IPS-11a (cell line): ENCODE measurements around the gene TMEM233.

ENCODE experiments used
- H3K4me3 ChIP-seq: one replicate; pipeline ENCODE4 v1.5.1; 2013; ENCODE audit warnings: low read depth, low read length, control low read depth

The TMEM233 gene

DNA sequence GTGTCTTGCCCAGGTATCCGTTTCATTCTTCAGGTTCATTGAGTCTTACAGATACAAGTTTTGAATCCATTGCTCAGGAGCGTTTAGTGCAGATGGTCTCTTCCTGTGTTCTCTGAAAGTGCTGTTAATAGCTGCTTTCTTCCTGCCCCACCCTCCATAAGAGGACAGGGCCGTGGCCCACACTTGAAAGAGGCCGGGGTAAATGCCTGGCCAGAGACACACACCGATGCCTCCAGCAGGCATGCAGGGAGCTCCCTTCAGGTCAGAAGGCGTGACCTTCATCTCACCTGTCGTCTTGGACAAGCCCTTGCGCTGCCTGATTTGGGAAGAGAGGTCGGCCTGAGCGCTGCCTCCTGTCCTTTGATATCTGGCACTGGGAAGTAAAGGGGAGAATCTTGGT is 85.9 kb downstream of the TMEM233 start:
- H3K4me3 ChIP-seq, result no peak overlapping the region

DNA sequence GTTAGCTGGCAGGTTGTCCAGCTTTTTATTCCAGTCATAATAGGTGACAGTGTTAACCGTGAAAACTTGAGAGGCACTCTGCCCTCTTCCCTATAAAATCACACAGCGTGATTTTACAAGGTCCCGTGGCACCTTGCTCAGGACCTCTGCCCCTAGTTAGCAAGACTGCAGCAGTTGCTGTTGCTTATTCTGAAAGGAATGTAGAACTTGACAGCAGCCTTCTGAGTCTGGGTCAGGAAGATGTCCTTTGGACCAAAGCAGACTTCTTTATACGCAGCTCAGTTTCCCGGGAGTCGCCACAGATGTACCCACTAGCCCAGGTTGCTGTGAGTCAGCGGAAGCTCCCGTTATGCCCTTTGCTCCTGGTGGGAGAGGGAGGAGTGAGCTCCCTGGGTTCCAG is 87.5 kb downstream of the TMEM233 start:
- no peak overlapping the region for H3K4me3 ChIP-seq

DNA sequence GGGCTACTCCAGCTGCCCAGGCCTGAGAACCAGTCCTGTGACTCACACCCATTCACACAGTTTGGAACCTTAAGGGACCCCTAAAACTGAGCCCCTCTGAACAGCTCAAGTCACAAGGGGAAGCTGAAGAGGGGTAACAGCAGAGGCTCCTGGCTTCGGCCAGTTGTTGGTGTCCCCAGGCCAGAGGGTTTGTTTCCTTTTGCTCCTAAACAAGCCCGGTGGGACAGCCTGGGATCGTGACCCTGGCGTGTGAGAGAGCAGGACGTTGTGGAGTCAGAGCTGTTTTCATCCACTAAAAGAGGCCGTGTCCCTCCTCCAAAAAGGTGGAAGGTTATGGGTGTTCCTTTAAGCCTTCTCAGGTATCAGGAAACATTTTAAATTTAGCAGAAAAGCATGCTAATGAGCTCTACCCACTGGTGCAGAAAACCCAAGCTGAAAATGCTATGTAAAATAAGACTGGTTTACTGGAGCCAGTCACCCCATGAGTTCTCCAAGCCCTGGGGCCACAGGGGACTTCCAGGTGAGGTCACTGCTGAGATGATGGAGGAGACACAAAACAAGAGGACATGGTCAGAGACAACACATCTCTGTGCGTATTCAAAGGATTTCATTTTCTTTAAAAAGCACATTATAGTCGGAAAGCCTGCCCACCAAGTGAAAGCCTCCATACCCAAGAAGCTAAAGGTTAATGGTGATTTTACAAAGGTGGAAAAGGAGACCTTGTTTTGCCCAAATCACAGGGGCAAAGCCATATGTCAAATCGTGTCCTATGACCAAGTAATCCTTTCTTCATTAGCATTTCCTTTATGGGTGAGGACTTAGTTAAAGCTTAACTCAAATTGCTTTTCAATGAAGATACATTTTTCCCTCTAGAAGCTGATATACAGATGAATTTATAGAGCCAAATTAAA is 88.4 kb downstream of the TMEM233 start:
- H3K4me3 ChIP-seq, result no peak overlapping the region

DNA sequence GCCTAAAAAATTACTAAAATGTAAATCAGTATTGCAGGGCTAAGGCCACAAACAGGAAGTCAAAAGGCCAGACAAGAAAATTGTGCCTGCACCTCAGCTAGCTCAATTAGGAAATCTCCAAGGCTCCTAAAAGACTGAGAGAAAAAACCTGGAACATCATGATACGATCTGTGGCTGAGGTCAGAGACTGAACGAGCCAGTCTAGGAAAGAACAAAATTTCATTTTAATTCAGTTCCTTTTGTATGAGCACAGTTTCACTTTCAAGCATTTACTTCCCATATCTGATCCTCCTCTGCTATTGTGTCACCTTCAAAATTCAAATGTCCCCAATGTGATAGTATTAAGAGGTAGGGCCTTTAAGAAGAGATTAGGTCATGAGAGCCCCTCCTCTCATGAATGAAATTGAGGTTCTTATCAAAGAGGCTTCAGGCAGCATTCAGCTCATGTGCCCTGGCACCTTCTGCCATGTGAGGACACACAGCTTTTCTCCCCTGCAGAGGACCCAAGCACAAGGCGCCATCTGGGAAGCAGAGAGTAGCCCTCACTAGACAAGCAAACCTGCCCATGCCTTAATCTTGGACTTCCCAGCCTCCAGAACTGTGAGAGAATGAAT is 89.2 kb downstream of the TMEM233 start:
- no peak overlapping the region for H3K4me3 ChIP-seq

- no peak overlapping the region for H3K4me3 ChIP-seq
Measured at GRCh38 chr12:119683413-119683812, 89.8 kb downstream of the TMEM233 start.

- H3K4me3 ChIP-seq, result no peak overlapping the region
Measured at GRCh38 chr12:119683816-119684215, 90.2 kb downstream of the TMEM233 start.

DNA sequence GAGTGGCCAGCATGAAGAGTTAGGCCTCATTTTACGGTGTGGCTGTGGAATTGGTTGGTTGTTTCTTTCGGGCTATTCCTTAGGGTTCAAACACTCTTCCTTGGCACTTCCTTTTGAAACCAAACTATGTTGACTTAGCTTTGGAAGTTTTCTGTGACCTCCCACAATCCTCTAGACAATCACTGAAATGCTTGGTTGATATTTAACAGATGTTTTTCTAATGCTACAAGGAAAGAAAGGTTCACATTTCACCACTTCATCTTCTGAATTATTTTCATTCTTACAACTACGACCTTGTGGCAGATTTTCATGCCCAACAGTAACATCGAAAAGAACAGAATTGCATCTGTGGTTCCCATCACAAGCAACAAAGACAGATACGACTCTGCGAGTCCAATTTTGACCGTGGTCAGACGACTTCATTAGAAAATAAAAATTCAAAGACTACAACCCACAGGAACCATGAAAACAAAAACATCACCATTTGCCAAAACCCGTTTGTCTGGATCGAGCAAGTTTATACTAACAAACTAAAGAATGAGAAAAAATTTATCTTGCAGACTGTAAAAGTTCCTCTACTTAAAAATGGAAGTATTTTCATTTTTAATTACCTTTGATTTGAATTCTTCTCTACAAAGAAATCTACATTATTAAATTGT is 91.3 kb downstream of the TMEM233 start:
- no peak overlapping the region for H3K4me3 ChIP-seq

DNA sequence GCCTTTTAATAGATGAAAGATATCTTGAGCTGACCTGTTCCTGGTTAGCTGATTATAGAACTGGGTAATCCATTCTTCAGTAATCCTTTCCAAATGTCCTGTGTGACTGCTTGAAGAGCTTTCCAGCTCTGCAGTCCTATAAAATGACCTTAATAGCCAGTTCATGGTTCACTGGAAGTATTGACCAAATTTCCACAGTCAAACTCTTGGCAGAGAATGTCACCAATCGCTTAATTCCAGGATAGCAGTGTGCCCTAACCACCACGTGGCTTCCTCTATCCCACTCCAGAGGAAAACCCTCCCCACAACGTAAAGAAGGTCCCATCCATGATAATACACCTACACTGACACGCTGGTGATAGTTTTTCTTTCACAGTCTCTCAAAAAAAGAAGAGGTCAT is 91.8 kb downstream of the TMEM233 start:
- no peak overlapping the region for H3K4me3 ChIP-seq

DNA sequence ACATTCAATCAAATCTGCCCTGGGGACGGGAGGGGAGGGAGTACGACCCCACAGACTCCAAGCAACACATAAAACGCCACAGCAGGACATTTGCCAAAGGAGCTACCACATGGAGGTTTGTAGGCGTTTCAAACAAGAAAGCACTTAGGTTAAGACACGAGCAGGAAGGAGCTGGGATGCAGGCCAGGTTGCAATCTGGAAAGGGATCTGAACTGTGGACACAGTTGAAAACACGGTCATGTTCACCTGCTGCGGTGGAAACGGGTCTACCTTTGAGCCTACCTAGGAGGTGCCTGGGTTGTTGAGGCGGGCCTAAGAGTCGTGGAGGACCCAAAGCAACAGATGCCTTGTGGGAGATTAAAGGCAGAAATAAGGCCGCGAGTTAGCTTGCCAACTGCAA is 92.8 kb downstream of the TMEM233 start:
- no peak overlapping the region for H3K4me3 ChIP-seq

DNA sequence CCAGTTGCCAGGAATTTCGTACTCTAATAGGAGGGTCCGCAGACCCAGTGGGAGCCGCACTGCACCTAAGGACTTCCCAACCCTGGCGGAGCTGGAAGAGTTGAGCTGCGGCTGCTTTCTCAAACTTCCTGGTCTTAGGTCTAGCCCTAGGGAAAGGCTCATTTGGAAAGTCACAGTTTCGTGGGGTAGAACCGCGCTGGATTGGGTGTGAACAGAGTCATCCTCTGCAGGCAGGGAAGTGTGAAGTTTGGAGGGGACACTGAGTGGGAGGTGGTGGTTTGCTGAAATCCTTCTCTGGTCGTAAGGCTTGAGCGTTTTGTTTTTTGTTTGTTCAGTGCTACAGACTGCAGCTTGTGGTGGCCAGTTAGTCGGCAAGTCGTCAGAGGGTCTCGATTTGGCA is 93.2 kb downstream of the TMEM233 start:
- H3K4me3 ChIP-seq, result no peak overlapping the region

- H3K4me3 ChIP-seq, result no peak overlapping the region
Measured at GRCh38 chr12:119687406-119687805, 93.8 kb downstream of the TMEM233 start.

DNA sequence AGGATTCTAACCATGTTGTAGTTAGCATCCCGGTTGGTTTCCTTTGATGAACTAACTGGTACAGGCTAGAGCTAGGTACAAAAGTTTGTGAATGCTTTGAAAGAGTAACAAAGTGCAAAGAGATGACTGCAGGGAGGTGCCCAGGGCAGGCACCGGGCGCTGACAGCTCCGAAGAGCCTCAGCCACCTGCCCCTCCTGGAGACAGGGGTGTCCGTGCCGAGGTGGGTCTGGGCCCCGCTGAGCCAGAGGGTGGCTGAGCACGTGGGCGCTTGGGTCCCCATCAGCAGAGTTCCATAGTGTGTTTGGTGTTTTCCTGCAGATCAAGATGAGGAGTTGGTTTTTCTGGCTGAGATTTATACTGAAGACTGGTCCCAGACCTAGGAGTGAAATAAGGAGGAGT is 94.3 kb downstream of the TMEM233 start:
- no peak overlapping the region for H3K4me3 ChIP-seq

DNA sequence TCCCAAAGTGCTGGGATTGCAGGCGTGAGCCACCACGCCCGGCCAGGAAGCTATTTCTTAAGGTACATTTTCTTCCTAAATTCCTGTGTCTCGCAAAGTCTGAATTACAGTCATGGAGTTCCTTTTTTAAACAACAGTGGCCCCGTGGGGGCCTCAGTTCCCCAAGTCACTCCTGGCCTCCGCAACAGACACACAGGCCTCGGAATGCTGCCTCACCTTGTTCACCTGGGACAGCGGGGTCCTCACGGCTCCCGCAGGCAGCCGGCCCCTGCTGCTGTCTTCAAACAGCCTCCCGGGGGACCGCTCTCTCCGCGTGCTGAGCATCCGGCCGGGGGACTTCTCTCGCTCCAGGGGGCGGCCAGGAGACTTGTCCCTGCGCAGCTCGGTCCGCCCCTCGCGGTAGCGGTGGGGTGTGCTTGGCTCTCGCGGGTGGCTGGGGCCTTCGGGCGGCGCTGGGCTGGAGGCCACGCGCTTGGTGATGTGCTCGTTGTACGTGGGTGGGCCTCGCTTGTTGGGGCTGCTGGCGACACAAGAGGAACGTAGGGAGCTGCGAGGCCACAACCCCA is 96.4 kb downstream of the TMEM233 start:
- no peak overlapping the region for H3K4me3 ChIP-seq

DNA sequence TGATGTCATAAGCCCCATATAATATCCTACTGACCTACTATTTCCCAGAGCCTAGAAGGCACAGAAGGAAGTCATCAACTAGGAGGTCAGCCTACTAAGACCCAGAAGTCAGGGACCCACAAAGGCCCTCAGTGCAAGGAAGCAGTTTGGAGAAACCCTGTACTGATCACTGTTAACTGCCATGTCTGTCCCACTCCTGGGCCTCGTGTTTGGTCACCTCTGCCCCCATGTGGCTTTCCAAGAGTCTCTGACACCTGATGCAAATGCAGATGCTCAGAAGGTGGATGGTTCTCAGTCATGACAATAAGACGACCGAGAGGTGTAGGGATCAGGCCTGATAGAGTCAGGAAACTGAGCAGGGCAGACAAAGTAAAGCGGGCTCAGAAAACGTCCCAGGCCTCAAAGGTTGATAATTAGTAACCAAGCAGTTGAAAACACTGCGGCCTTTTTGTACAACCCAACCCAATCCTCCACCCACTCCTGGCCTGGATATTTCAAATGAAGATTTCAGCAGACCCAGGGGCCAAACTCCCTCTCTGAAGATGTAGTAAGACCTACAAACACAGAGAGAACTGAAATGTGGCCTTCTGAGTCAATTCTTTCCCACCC is 97.7 kb downstream of the TMEM233 start:
- H3K4me3 ChIP-seq, result no peak overlapping the region

- H3K4me3 ChIP-seq, result no peak overlapping the region
Measured at GRCh38 chr12:119692410-119692809, 98.8 kb downstream of the TMEM233 start.
